HG03378 (cell line): ENCODE results near the gene MLYCD.

ENCODE experiments used
- ATAC-seq: cut with Tn5 transposase; IDR thresholded peaks from one replicate; pipeline ENCODE4 v1.9.1; 2021; ENCODE audit warnings: mild to moderate bottlenecking, moderate library complexity; ENCODE audit not compliant: unreplicated experiment

MLYCD gene

GRCh38 chr16:83898463-83899271, at the start of gene MLYCD:
Gene MLYCD (plus strand): TSS chr16:83899115. CDS start chr16:83899145, 30 bp downstream.
- peak; percentile 56 for ATAC-seq

- no peak for ATAC-seq
Observed at GRCh38 chr16:83849421-83849820, 49.5 kb upstream of the MLYCD start.

- no peak for ATAC-seq
Observed at GRCh38 chr16:83850947-83851346, 48.0 kb upstream of the MLYCD start.

- ATAC-seq, result no peak
Observed at GRCh38 chr16:83851473-83851872, 47.4 kb upstream of the MLYCD start.

- no peak for ATAC-seq
Observed at GRCh38 chr16:83852774-83853173, 46.1 kb upstream of the MLYCD start.

GRCh38 chr16:83853834-83854233, 45.1 kb upstream of the MLYCD start:
- no peak for ATAC-seq

- no peak for ATAC-seq
Observed at GRCh38 chr16:83854420-83854819, 44.5 kb upstream of the MLYCD start.

GRCh38 chr16:83856792-83857191, 42.1 kb upstream of the MLYCD start:
- no peak for ATAC-seq

GRCh38 chr16:83859265-83859664, 39.6 kb upstream of the MLYCD start:
- ATAC-seq, result no peak

- no peak for ATAC-seq
Observed at GRCh38 chr16:83862661-83863060, 36.3 kb upstream of the MLYCD start.

GRCh38 chr16:83863682-83864081, 35.2 kb upstream of the MLYCD start:
- no peak for ATAC-seq

GRCh38 chr16:83870830-83871229, 28.1 kb upstream of the MLYCD start:
- ATAC-seq, result no peak

- no peak for ATAC-seq
Observed at GRCh38 chr16:83878838-83879237, 20.1 kb upstream of the MLYCD start.

GRCh38 chr16:83882163-83882885, 16.6 kb upstream of the MLYCD start:
- no peak for ATAC-seq

GRCh38 chr16:83886199-83886971, 12.5 kb upstream of the MLYCD start:
- no peak for ATAC-seq

GRCh38 chr16:83887080-83887479, 11.8 kb upstream of the MLYCD start:
- no peak for ATAC-seq

GRCh38 chr16:83887564-83887963, 11.4 kb upstream of the MLYCD start:
- no peak for ATAC-seq

- ATAC-seq, result no peak
Observed at GRCh38 chr16:83888672-83889044, 10.3 kb upstream of the MLYCD start.

- ATAC-seq, result no peak
Observed at GRCh38 chr16:83890359-83890758, 8.6 kb upstream of the MLYCD start.

- no peak for ATAC-seq
Observed at GRCh38 chr16:83891742-83892141, 7.2 kb upstream of the MLYCD start.

GRCh38 chr16:83895243-83895642, 3.7 kb upstream of the MLYCD start:
- ATAC-seq, result no peak

- ATAC-seq, result no peak
Observed at GRCh38 chr16:83895942-83896341, 3.0 kb upstream of the MLYCD start.
